HL-60/S4 (cell line): ENCODE measurements around the gene TNRC6A.
"Not testable (repeated sequence)": the region's sequence is repeated elsewhere in the genome, so short reads cannot be mapped to it uniquely, and the experiment has no call there.

Experiments
- in situ Hi-C: fragments of 300-500 bp; cut with MboI; formaldehyde crosslinking; loops from 2 replicates; pipeline ENCODE4 v1.14.3; 2022; ENCODE audit warnings: low sequenced_read_pairs

The TNRC6A gene

DNA sequence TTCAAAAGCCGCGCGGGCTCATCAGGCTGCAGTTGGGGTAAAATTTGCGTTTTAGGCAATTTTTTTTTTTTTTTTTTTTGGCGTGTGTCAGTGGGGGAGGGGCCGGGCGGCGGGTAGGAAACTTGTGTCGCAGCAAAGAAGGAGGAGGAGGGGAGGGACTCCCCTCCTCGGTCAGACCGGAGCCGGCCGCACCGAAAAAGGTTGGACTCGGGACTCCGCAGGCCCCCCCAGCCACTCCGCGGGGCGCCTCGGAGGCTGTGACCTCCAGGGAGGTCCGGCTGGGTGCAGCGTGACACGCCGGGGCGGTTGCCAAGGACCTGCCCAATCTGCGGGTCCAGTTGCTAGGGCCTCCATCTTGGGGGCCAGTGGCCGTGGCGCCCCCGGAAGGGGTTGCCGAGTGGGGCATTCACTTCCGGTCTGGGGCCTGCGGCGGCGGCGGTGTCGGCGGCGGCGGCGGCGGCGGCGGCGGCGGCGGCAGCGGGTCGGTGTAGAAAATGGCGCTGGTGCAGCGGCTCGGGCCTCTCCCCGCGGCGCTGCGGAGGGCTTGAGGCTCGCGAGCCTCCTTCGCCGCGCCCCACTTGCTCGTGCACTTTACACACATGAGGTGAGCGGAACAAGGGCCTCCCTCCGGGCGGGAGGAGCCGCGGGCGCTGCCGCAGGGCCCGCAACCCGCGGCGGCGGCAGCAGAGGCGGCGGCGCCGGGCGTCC lies at the start of gene TNRC6A:
TSS of gene TNRC6A (plus strand) at position 409 of the 708 bp plus-strand sequence. CDS start at position 600, 191 bp downstream.
- in situ Hi-C loops, result no loop called here

- in situ Hi-C loops, result no loop called here
Observed at GRCh38 chr16:24681793-24682192, 47.7 kb upstream of the TNRC6A start.

GRCh38 chr16:24683250-24683649 lies 46.2 kb upstream of the TNRC6A start:
- in situ Hi-C loops, result no loop called here

DNA sequence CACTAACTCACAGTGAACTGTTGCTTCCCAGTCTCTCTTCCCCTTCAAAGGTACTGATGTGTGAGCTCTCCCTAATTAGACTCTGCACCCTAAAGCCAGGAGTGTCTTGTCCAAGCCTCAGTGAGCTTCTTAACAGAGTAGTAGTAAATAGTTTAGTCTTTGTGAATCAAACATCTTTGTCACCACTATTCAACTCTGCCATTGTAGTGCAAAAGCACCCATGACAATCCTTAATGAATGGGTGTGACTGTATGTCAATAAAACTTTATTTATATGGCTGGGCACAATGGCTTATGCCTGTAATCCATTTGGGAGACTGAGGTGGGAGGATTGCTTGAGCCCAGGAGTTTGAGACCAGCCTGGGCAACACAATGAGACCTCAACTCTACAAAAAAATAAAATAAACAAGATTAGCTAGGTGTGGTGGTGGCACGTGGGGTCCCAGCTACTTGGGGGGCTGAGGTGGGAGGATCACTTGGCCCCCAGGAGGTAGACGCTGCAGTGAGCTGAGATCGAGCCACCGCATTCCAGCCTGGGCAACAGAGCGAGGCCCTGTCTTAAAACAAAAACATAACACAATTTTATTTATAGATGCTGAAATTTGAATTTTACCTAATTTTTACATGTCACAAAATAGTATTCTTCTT lies 45.5 kb upstream of the TNRC6A start:
- in situ Hi-C loops, result no loop called here

DNA sequence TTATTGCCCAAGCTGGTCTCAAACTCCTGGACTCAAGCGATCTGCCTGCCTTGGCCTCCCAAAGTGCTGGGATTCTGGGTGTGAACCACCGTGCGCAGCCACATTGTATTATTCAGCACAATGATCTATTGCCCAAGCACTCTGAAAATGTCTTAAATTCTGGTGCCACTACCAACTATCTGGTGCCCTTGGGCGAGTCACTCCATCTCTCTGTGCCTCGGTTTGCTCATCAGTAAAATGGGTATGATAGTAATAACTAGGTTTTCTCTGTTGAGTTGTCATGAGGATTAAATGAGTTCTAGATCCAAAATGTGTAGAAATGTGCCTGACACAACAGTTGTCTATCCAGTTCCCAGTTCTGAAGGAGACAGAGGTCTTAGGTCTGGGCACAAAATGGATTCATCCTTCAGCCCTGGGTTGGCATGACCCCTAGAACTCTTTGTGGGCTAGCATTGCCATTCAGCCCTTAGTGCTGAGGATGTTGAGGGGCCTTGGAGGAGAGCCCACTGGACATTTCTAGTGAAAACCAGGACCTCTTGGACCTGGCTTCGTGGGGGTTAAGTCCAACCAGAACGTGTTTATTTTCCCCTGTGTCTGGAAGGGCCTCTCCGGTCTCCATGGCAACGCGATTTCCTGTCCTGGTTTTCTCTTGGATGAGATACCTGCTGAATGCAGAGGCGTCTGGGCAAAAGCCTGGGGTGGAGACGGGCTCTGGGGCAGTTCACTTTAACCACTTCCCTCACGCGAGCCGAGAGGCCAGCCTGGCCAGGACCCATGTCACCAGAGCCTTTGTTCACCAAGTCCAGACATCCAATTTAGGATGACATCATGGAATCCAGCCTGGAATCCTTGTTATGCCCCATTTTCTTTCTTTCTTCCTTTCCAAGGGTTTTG lies 43.7 kb upstream of the TNRC6A start:
- in situ Hi-C loops, result no loop called here

DNA sequence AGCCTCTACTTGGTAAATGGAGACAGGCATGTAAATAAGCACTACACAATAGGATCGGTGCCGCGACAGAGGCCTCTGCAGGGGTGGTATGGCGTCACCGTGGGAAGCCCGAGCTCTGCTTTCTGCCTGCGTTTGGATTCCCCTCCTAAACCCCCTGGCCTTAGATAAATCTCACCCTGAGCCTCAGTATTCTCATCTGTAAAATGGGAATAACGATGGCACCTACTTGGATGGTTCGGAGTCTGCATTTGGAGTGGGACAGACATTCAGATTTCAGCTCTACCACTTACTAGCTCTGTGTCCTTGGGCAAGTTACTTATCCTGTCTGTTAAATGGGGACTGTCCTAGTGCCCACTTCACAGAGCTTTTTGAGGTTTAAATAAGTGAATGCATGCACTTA lies 42.8 kb upstream of the TNRC6A start:
- in situ Hi-C loops, result no loop called here

- in situ Hi-C loops, result no loop called here
Observed at GRCh38 chr16:24688359-24688758, 41.1 kb upstream of the TNRC6A start.

DNA sequence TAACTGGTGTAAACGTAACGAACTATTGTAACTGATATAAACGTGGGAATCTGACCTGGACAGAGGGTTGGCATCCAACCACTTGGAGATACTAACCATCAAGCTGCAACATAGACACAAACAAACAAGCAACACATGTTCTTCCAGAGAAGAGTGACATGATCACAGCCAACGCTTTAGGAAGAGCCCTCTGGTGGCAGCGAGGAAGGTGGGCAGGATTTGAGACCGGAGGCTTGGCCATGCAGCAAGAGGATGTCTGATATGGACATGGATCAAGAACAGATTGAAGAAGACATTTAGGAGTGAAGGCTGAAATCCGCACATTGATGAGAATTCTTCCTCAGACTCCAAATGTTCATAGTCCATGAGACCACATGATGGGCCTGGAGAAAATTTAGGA lies 40.3 kb upstream of the TNRC6A start:
- in situ Hi-C loops, result no loop called here

DNA sequence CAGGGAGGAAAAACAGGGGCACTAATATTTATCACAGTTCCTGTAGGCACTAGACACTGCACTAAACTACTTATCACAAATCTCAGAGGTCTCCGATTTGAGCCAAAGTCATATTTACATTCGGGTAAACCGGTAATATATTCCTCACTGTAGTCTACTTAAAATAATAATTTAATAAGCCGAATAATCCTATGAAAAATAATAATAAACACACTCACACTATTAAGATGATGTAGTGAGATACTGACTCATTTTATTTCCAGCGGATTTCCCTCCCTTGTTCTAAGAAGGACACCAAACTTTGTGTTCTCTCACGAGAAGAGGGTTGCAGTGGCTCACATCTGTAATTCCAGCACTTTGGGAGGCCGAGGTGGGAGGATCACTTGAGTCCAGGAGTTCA lies 36.6 kb upstream of the TNRC6A start:
- in situ Hi-C loops, result no loop called here

GRCh38 chr16:24694931-24695330 lies 34.5 kb upstream of the TNRC6A start:
- in situ Hi-C loops, result no loop called here

DNA sequence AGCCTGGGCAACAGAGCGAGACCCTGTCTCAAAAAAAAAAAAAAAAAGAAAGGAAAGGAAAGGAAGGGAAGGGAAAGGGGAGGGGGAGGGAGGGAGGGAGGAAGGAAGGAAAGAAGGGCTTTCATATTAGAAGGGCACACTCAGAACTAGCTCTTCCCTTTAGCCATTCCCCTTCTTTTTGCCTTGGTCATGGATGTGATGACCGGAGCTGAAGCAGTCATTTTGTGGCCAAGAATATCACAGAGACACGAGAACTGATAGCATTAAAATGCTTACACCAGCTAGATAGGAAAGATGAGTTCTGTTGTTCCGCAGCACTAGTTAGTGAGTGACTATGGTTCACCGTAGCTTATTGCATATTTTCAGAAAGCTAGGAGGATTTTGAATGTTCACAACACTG lies 32.8 kb upstream of the TNRC6A start:
- in situ Hi-C loops, result no loop called here

DNA sequence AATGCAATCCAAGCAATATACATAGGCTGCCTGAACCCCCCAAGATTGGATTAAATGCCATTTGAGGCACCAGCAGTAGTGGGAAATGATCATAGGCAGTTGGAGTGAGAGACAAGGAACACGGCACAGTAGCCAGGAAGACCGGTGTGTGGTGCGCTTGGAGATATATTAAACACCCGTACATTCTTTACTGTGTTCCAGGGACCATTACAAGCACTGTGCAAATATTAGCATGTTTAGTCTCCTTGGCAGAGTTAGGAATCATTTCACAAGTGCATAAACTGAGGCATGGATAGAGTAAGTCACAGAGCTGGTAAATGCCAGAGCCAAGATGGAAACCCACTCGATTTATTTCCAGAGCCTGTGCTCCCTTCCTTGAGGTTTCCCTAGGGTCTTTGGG lies 31.1 kb upstream of the TNRC6A start:
- in situ Hi-C loops, result no loop called here

DNA sequence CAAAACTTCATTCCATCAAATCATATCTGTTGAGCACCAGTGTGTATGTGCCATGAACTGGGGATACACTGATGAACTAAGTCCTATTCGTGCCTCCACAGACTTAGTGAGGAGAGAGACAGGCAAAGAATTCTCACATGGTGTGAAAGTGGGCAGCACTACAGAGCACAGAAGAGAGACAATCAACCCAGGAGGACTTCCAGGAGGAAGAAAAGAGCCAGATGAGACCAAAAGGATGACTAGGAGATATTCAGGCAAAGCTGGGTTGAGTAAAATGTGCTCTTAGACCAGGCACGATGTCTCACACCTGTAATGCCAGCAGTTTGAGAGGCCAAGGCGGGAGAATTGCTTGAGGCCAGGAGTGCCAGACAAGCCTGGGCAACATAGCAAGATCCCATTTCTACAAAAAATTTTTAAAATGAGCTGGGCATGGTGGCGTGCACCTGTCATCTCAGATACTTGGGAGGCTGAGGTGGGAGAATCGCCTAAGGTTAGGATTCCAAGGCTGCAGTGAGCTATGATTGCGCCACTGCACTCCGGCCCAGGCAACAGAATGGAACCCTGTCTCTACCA lies 30.2 kb upstream of the TNRC6A start:
- in situ Hi-C loops, result no loop called here

- in situ Hi-C loops, result no loop called here
Observed at GRCh38 chr16:24700549-24701392, 28.7 kb upstream of the TNRC6A start.

DNA sequence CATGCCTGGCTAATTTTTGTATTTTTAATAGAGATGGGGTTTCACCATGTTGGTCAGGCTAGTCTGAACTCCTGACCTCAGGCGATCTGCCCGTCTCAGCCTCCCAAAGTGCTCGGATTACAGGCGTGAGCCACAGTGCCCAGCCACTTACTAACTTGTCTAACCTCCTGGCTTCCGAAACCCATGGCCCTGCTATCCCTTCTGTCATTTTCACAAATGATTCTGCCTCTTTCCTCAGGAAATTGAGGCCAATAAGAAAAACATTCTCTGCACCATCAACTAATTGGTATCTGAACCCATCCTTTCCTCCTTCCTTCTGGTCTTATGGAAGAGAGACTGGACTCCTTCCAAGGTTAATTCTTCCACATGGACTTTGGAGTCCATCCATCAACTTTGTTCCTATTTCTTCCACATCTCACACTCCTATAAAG lies 27.9 kb upstream of the TNRC6A start:
- in situ Hi-C loops, result no loop called here

- in situ Hi-C loops, result not testable (repeated sequence)
Observed at GRCh38 chr16:24707760-24708159, 21.7 kb upstream of the TNRC6A start.

GRCh38 chr16:24713379-24713778 lies 16.1 kb upstream of the TNRC6A start:
- in situ Hi-C loops, result no loop called here

GRCh38 chr16:24717411-24717810 lies 12.0 kb upstream of the TNRC6A start:
- in situ Hi-C loops, result no loop called here

- in situ Hi-C loops, result no loop called here
Observed at GRCh38 chr16:24718967-24719521, 10.4 kb upstream of the TNRC6A start.

DNA sequence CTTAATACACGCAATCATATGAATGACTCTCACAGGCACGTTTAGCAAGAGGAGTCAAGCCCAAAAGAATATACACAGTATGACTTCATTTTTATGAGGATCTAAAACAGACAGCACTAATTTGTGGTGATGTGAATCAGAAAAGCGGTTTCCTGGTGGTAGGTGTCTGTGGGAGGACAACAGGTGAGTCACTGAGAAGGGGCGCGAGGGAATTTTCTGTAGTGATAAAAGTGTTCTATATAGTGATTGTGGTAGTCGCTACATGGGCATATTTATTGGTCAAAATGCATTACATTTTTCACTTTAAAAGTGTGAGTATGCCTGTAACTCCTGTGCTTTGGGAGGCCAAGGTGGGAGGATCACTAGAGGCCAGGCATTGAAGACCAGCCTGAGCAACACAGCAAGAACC lies 7.6 kb upstream of the TNRC6A start:
- in situ Hi-C loops, result no loop called here
